A172 (cell line): ENCODE results near the gene CDK5RAP1. TPM values are rescaled to one million over a fixed set of nuclear protein-coding genes. Genes with fewer than 3 reads are reported as not detected.
"Not testable (repeated sequence)": the region's sequence is repeated elsewhere in the genome, so short reads cannot be mapped to it uniquely, and the experiment has no call there.

Experiments
- DNase-seq: peaks from one replicate; pipeline ENCODE4 v3.0.0-alpha.2; 2015; ENCODE audit warnings: low spot score
- total RNA-seq: library from RNA; depleted of rRNA; stranded (reverse); fragments of >200 nt; shearing (Covaris generic); gene quantifications from 2 replicates; pipeline ENCODE4 v1.2.3, GENCODE V29; 2014

CDK5RAP1 gene
- total RNA-seq, 1 experiment from 2014 or later: 94.3 TPM

DNA sequence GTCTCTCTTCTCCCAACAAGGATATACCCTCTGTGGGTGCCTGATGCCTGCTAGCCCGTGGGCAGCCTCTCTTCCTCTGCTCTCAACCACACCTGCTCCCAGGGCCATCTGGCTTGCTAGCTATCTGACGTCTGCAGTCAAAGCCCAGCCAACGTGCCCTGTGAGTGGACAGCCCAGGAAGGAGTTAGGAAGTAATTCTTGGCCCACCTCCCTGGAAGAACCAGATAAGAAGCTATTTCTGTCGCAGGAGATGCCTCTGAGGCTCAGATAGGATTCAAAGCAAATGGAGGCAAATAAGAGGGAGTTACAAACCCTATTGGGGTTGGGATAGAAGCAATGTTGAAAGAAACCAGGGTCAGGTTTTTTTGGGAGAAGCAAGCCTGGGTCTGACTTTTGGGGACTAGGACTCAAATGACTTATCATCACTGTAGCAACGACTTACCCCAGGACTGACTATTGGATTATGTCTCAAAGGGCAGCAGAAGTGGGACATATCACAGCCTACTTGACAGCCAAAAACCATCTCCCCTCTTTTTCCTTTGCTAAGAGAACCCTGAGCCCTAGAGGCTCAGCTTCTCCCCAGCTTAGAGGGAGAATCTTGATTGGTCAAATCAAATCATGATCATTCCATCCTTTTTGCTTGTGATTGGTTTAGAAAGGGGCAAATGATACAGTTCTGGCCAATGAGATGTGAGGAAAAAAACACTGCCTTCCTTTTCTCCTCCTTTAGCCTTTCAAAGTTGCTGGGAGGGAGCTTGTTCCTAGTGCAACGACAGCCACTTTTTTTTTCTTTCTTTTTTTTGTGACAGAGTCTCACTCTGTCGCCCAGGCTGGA lies 18.0 kb upstream of the CDK5RAP1 start:
- peak; percentile 56 for DNase-seq

- DNase-seq: no peak
These were observed 16.7 kb upstream of the CDK5RAP1 start for GRCh38 chr20:33418033-33418432.

DNA sequence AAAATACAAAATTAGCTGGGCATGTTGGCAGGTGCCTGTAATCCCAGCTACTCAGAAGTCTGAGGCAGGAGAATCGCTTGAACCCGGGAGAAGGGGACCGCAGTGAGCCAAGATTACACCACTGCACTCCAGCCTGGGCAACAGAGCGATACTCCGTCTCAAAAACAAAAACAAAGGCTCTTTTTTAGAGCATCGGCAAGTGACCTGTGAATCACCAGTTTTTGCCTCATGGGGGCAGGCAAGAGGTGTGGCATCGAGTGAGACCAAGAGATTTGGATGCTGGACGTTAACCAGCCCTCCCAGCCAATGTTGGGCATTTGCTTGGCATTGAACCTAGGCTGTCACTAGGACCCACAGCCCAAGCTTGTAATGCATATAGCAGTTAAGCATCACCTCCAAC lies 14.6 kb upstream of the CDK5RAP1 start:
- peak; percentile 52 for DNase-seq

- DNase-seq: no peak
These were observed 11.1 kb upstream of the CDK5RAP1 start for GRCh38 chr20:33412484-33412838.

DNA sequence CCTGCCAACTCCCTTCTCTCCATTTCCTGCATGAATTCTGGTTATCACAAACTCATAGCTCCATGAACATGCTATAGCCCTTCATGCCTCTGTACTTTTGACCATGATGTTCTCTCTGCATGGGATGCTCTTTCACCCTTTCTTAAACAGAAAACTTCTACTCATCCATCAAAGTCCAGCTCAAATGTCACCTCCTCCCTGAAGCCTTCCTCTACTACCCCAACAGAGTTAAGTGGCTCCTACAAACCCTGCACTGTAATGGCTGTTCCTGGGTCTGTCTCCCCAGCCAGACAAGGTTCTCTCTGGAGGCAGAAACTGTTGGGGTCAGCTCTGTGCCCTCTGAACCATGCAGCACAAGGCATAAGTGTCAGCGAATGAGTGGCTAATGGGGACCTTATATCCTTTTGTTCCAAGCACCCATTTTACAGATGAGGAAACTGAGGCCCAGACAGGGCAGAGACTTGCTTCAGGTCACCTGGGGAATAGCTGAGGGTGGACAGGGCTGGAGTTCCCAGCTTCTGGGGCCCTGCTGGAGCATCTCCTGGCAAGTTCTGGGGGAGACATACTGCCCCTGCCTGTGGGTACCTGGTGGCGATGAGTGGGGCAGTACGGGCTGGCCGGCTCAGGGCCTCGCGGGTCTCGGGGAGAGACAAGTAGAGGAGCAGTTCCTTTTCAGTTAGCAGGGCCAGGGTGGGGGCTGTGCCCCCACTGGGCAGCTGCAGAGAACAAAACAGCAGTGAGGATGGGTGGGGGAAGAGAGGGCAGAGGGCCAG lies 10.6 kb upstream of the CDK5RAP1 start:
- DNase-seq: no peak

DNA sequence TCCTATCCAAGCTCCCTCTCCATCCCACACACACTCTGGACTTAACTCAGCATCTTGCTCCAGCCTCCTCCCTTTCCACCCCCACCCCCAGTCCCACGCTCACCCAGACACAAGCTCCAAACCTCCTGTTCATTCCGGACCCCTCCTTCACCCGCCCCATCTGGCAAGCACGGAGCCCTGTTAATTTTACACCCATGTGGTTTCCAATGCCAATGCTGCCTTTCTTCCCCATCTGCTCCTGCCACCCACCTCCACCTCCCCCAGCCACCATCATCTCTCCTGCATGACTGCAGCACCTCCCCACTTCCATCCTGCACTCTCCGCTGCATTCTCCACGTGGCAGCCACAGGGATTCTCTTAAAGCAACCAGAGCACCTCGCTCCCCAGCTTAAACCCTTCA lies 9.9 kb upstream of the CDK5RAP1 start:
- no peak for DNase-seq

DNA sequence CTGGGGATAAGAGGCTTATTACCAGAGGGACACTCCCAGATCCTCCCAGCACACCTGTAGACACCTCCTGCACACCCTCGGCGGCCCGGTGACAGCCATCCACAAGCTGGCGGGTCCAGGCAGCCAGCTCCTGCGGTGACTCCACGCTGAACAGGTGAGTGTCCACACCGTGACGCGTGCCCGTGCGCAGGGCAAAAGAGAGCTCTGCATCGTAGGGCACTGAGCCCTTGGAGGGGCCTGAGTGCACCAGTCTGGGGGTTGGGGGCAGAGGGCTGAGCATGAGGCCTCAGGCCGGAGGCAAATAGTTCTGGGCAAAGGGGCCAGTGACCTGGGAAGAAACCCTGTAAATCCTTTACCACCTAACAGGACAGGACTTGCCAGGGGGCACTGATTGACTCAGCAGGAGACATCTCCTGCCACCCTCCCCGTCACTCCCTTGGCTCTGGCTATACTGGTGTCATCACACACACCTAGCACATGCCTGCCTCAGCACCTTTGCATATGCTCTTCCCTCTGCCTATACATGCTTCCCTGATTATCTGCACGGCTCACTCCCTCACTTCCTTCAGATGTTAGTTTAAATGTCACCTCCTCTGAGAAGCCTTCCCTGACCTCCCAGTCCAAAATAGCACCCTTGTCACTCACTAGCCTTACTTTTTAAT lies 8.9 kb upstream of the CDK5RAP1 start:
- DNase-seq: no peak

DNA sequence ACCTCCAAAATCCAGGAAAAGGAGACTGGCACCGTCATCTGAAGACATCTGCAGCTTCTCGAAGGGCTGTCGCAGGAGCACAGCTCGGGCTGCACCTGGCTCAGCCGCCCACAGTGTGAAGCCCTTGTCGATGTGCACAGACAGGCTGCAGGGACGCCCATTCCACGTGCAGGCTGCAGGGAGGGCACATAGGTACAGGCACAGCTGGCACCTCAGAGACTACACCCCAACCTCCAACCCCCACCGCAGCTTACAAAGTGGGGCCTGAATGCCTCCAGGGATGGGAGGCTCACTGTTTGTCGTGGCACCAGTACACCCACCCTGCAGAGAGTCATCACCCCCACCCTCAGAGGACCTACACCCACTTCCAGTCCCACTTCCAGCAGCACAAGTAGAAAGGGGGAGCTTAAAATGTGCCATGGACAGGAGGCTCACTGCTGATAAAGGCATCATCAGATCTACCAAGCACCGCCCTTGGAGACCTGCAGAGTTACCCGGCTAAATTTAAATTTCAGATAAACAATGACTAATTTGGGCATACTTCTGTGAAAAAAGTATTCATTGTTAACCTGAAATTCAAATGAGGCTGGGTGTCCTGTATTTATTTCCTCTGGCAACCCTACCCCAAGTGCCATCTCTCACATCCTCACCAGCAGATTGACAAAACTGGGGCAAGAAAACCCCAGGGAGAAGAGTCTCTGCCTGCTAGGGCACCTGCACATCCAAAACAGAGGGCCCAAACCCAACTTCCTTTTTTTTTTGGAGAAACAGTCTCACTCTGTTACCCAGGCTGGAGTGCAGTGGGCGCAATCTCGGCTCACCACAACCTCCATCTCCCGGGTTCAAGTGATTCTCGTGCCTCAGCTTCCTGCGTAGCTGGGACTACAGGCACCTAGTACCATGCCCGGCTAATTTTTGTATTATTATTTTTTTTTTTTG lies 7.7 kb upstream of the CDK5RAP1 start:
- DNase-seq: no peak

DNA sequence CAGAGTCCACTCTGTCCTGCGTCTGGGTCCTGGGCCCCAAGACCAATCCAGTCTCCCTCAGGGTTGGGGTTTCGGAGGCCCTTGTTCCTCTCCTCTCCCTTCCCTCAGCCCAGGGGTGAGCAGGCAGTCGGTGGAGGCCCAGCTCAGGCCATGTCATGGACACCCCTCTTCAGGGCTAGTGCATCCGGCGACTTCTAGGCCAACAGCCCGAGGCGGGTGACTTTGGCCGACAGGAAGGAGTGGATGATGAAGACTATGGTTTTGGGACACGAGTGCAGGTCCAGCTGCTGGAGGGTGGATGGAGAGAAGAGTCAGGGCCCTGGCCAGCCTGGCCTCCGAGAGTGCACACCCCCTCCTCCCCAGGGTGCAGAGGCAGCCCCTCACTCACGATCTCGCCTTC lies 7.0 kb upstream of the CDK5RAP1 start:
- DNase-seq: no peak

DNA sequence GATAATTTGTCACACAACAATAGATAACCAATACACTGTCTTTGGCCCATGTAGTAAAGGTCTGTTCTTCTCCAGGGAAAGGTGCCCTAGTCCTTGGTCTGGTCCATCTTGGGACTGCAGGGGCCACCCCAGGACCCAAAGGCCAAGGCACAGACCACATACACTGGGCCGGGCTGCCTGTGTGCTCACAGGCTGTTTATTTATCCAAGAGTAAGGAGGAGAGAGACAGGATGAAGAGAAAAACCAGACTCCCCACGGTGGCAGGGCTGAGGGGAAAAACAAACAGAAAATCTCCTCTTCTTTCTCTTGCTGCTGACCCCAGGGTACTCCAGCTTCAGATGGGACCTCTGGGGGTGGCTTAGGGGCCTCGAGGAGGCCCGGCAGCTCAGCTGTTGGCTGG lies 6.5 kb upstream of the CDK5RAP1 start:
- no peak for DNase-seq

- DNase-seq: no peak
These were observed 5.9 kb upstream of the CDK5RAP1 start for GRCh38 chr20:33407251-33407650.

- DNase-seq: no peak
These were observed 3.0 kb upstream of the CDK5RAP1 start for GRCh38 chr20:33404281-33404680.

- no peak for DNase-seq
These were observed 626 bp upstream of the CDK5RAP1 start for GRCh38 chr20:33401921-33402369.

- no peak for DNase-seq
These were observed 521 bp downstream of the CDK5RAP1 start for GRCh38 chr20:33400812-33401183.

DNA sequence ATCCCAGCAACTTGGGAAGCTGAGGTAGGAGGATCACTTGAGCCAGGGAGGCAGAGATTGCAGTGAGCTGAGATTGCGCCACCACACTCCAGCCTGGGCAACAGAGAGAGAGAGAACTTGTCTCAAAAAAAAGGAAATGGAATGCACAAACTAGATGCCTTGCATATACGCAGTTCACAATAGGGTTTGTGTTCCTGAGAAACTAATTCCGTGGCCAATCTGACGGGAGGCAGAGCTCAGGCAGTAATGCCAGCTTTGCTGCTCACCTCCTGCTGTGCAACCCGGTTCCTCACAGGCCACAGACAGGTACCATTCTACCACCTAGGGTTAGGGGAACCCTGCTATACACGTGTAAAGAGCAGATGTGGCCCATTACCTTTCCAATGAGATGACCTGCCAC lies 1.4 kb downstream of the CDK5RAP1 start:
- no peak for DNase-seq

DNA sequence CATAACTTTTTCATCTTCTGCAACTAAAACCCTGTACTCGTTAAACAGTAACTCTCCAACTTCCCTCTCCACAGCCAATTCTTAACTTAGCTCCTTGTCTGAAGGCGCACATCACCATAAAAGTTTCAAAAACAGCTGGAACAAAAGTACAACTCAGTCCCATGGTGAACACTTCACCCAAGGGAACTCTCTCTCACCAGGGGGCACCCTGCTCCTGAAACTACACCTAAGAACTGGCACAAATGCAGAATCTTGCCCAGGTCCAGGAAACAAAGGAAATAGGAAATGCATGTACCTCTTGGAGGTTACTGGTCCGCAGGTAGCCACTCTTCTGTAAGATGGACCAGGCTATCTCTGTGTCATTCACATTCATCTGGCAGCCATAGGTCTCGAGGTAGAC lies 6.6 kb downstream of the CDK5RAP1 start:
- DNase-seq: no peak

DNA sequence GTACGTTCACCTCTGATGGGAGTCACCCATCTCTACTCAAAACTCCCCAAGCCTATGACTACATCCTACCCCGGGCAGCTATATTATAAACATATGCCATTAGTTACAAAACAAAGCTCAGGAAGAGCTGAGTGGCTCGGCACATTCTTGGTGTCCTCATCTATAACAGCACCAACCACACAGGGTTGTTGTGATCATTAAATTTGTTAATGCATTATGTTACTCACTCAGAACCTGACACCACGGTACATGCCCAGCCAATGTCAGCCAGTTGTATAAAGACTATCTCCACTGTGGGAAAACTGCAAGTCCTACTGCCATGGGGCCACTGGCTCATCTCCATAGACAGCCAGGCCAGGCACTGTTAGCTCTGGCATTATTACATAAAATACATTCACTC lies 7.7 kb downstream of the CDK5RAP1 start:
- no peak for DNase-seq

- peak; percentile 36 for DNase-seq
These were observed 9.4 kb downstream of the CDK5RAP1 start for GRCh38 chr20:33391722-33392415.

DNA sequence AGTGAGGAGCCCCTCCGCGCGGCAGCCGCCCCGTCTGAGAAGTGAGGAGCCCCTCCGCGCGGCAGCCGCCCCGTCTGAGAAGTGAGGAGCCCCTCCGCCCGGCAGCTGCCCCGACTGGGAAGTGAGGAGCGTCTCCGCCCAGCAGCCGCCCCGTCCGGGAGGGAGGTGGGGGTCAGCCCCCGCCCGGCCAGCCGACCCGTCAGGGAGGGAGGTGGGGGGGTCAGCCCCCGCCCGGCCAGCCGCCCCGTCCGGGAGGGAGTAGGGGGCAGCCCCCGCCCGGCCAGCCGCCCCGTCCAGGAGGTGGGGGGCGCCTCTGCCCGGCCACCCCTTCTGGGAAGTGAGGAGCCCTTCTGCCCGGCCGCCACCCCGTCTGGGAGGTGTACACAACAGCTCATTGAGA lies 12.0 kb downstream of the CDK5RAP1 start:
- not testable (repeated sequence) for DNase-seq

DNA sequence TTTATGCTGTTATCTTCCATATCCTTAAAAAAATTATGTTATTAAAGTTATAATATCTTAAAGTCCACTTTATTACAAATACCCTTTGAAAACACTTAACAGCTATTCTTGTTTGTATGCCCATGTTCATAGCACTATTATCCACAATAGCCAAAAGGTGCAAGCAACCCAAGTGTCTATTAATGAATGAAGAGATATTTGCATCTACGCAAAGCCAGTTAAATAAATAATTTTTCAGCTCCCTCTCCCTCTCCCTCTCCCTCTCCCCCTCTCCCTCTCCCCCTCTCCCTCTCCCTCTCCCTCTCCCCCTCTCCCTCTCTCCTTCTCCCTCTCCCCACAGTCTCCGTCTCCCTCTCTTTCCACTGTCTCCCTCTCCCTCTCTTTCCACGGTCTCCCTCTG lies 13.1 kb downstream of the CDK5RAP1 start:
- DNase-seq: no peak

DNA sequence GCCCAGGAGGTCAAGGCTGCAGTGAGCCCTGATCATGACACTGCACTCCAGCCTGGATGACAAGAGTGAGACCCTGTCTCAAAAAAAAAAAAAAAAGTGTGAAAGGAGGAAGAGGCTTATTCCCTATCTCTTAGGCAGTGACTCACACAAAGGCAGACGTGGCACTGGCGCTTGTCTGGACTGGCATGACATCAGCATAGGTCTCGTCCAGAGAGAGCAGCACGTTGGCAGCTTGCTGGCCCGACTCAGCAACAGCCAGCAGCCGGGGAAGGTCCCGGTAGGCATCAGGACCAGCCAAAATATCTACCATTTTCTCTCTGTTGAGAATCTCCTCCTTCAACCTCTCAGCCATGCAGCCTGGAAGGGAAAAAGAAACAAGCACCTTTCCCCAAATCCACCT lies 14.1 kb downstream of the CDK5RAP1 start:
- DNase-seq: peak; percentile 93
